Measurements from ENCODE around the gene MAZ. TPM values are rescaled to one million over a fixed set of nuclear protein-coding genes. Genes with fewer than 3 reads are reported as not detected.

MAZ gene
- total and polyA plus RNA-seq, 4 donors = 94.9 to 170 (median 136) TPM

- WGBS, 2 donors = 60 to 68% methylated on average over 20 of the region's 20 CpGs
- Histone ChIP-seq H3K4me1 (ENCODE audit: control insufficient read depth in 5 of 5, insufficient read depth in 5 of 5, low read length in 5 of 5) (peaks cover 4 to 28% (median 6%) of the 10 kb centered on the region in 5 donors), H3K9ac (ENCODE audit: insufficient read depth in 1 of 2, low read length in 2 of 2) (peak overlapping the region in 1 of 2 donors; percentile 81), H3K36me3 (ENCODE audit: control insufficient read depth in 4 of 4, insufficient read depth in 4 of 4, low read length in 4 of 4) (peaks cover 0 to 3% (median 1%) of the 10 kb centered on the region in 4 donors), H3K9me3 (ENCODE audit: control insufficient read depth in 4 of 4, insufficient read depth in 3 of 4, low read length in 3 of 4) (no peaks in the 10 kb centered on the region), H3K4me3 (peak overlapping the region; percentile 24), H3K27ac (ENCODE audit: low read depth in 1 of 2, low read length in 1 of 2) (peak overlapping the region; percentile 86 to 96), H3K27me3 (ENCODE audit: control insufficient read depth in 3 of 3, insufficient read depth in 3 of 3, low read length in 2 of 3) (no peaks in the 10 kb centered on the region)
- DNase-seq (no peak), ATAC-seq (ENCODE audit: insufficient read depth, low FRiP score) (peak; percentile 17)
- TF ChIP-seq, protein P1, sequence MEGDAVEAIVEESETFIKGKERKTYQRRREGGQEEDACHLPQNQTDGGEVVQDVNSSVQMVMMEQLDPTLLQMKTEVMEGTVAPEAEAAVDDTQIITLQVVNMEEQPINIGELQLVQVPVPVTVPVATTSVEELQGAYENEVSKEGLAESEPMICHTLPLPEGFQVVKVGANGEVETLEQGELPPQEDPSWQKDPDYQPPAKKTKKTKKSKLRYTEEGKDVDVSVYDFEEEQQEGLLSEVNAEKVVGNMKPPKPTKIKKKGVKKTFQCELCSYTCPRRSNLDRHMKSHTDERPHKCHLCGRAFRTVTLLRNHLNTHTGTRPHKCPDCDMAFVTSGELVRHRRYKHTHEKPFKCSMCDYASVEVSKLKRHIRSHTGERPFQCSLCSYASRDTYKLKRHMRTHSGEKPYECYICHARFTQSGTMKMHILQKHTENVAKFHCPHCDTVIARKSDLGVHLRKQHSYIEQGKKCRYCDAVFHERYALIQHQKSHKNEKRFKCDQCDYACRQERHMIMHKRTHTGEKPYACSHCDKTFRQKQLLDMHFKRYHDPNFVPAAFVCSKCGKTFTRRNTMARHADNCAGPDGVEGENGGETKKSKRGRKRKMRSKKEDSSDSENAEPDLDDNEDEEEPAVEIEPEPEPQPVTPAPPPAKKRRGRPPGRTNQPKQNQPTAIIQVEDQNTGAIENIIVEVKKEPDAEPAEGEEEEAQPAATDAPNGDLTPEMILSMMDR (IDR thresholded peaks at IDR 0.05; ENCODE audit: control extremely low read depth, extremely low read depth) = no peak
Observed at GRCh38 chr16:29789775-29790182, 16.6 kb upstream of the MAZ start.

DNA sequence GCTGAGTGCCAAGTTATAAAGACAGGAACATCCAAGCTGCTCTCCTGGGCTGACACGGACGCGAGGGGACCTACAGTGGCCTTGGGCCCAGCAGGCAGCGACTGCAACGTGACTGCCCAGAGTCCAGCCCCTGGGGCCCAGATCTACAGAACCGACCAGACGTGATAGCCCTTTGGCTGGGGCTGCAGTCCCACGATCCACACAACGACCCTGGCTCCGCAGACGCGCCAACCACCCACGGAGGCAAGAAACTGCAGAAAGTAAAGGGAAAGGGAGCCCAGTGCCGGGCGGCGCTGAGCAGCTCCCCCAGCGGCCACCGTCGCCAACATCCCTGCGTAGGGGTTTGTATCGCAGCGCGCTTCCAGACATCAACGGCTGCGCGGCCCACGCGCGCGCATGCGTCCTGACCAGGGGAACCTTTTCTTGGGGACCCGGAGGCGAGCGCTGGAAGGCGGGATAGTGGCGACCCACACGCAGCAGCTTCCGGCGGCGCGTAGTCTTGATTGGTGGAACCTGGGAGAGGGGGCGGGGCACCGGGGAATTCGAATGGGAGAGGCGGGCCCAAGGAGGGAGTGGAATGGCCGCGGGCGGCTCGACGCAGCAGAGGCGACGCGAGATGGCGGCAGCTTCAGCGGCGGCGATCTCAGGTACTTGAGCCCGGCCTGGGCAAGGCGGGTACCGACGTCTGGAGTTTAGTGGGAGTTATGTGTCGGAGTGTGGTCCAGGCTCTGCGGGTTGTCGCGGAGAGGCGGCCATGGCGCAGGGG is 16.0 kb upstream of the MAZ start, which contains the start of gene KIF22:
Gene KIF22 (plus strand): TSS at position 569 of the 766 bp plus-strand sequence. CDS start 9 bp downstream, at position 578.
- H3K4me3 ChIP-seq = peak within 1 kb of the TSS; percentile 71
- TF ChIP-seq, protein P1 (IDR thresholded peaks at IDR 0.05; ENCODE audit: control extremely low read depth, extremely low read depth) = peak; percentile 71
- ATAC-seq (ENCODE audit: insufficient read depth, low FRiP score) (peak; percentile 99), DNase-seq (peak; percentile 99 to 100 (median 99))
- peak within 1 kb of the TSS; percentile 86 to 96 for H3K27ac ChIP-seq (ENCODE audit: low read depth in 1 of 2, low read length in 1 of 2)
- peak within 1 kb of the TSS; percentile 80 to 81 for H3K9ac ChIP-seq (ENCODE audit: insufficient read depth in 1 of 2, low read length in 2 of 2)
- no peaks in the 10 kb centered on the region for H3K9me3 ChIP-seq (ENCODE audit: control insufficient read depth in 4 of 4, insufficient read depth in 3 of 4, low read length in 3 of 4)
- 1% methylated on average over 64 to 67 of the region's 67 CpGs for WGBS, 2 donors
- H3K36me3 ChIP-seq (ENCODE audit: control insufficient read depth in 4 of 4, insufficient read depth in 4 of 4, low read length in 4 of 4) = peaks cover 0 to 3% (median 1%) of the 10 kb centered on the region in 4 donors
- no peaks in the 10 kb centered on the region for H3K27me3 ChIP-seq (ENCODE audit: control insufficient read depth in 3 of 3, insufficient read depth in 3 of 3, low read length in 2 of 3)
- H3K4me1 ChIP-seq (ENCODE audit: control insufficient read depth in 5 of 5, insufficient read depth in 5 of 5, low read length in 5 of 5) = peaks cover 4 to 26% (median 6%) of the 10 kb centered on the region in 5 donors

GRCh38 chr16:29790949-29791844 is 15.1 kb upstream of the MAZ start:
- TF ChIP-seq, protein P1 (IDR thresholded peaks at IDR 0.05; ENCODE audit: control extremely low read depth, extremely low read depth) = no peak

More at GRCh38 chr16:29790949-29791844, 15.1 kb upstream of the MAZ start:
- WGBS, 2 donors = 2% methylated on average over 31 of the region's 31 CpGs
- Histone ChIP-seq H3K9ac (ENCODE audit: insufficient read depth in 1 of 2, low read length in 2 of 2) (peak overlapping the region; percentile 63 to 80), H3K4me1 (ENCODE audit: control insufficient read depth in 5 of 5, insufficient read depth in 5 of 5, low read length in 5 of 5) (peaks cover 2 to 23% (median 6%) of the 10 kb centered on the region in 5 donors), H3K4me3 (peak overlapping the region; percentile 71), H3K9me3 (ENCODE audit: control insufficient read depth in 4 of 4, insufficient read depth in 3 of 4, low read length in 3 of 4) (no peaks in the 10 kb centered on the region), H3K36me3 (ENCODE audit: control insufficient read depth in 4 of 4, insufficient read depth in 4 of 4, low read length in 4 of 4) (peaks cover 0 to 3% (median 1%) of the 10 kb centered on the region in 4 donors), H3K27me3 (ENCODE audit: control insufficient read depth in 3 of 3, insufficient read depth in 3 of 3, low read length in 2 of 3) (no peaks in the 10 kb centered on the region), H3K27ac (ENCODE audit: low read depth in 1 of 2, low read length in 1 of 2) (peak overlapping the region; percentile 40 to 57)
- no peak for DNase-seq
- no peak for ATAC-seq (ENCODE audit: insufficient read depth, low FRiP score)

Data from lung (tissue), 12 donors.